Measurements from ENCODE around the gene DISP2.

Gene DISP2

DNA sequence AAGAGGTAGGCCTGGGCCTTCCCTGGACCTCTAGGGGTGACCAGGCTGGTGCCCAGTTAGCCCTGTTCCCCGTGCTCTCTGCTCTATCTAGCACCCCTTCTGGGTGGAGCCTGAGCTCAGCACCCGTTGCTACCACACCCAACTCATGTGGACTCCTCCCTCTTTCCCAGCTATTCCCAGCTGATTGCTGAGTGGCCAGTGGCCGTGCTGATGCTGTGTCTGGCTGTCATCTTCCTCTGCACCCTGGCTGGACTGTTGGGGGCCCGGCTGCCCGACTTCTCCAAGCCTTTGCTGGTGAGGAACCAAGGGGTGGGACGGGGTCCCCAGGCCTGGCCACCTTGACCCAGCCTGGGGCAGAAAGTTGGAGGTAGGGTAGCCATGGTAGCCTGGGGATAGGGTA lies 6.2 kb downstream of the DISP2 start:
- DNase-seq (ENCODE audit: low spot score): no peak
- peak overlapping the region; percentile 3; the same call in 1 of the 2 replicates for H3K27ac ChIP-seq
- CTCF ChIA-PET: interaction anchor here (0.6 to 5.9 kb wide), 3 partner anchors 23 to 89 kb away, joined by 4 to 112 read pairs (median 5); partner anchors contain the start of gene CCDC9B
- POLR2A ChIA-PET (ENCODE audit: low non-redundant PET): no interaction called here
- TF ChIP-seq, protein P1, sequence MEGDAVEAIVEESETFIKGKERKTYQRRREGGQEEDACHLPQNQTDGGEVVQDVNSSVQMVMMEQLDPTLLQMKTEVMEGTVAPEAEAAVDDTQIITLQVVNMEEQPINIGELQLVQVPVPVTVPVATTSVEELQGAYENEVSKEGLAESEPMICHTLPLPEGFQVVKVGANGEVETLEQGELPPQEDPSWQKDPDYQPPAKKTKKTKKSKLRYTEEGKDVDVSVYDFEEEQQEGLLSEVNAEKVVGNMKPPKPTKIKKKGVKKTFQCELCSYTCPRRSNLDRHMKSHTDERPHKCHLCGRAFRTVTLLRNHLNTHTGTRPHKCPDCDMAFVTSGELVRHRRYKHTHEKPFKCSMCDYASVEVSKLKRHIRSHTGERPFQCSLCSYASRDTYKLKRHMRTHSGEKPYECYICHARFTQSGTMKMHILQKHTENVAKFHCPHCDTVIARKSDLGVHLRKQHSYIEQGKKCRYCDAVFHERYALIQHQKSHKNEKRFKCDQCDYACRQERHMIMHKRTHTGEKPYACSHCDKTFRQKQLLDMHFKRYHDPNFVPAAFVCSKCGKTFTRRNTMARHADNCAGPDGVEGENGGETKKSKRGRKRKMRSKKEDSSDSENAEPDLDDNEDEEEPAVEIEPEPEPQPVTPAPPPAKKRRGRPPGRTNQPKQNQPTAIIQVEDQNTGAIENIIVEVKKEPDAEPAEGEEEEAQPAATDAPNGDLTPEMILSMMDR (conservative IDR thresholded peaks at IDR 0.05; ENCODE audit: low read depth): no peak

DNA sequence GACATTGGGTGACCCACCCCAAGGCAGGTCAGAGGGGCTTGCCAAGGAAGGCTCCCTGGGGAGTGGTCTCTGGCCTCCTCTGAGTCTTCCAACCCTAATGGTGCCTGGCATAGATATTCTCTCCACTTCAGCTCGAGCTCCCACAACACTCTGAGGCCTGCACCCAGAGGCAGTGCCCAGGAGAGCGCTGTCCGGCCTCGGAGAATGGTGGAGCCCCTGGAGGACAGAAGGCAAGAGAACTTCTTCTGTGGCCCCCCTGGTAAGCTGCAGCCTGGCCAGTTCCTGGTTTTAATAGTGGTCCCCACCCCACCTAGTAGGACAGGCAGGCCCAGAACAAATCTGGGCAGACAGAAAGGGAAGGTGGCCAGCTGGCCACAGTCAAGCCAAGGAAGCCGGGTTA lies 7.0 kb downstream of the DISP2 start:
- POLR2A ChIA-PET (ENCODE audit: low non-redundant PET): no interaction called here

DNA sequence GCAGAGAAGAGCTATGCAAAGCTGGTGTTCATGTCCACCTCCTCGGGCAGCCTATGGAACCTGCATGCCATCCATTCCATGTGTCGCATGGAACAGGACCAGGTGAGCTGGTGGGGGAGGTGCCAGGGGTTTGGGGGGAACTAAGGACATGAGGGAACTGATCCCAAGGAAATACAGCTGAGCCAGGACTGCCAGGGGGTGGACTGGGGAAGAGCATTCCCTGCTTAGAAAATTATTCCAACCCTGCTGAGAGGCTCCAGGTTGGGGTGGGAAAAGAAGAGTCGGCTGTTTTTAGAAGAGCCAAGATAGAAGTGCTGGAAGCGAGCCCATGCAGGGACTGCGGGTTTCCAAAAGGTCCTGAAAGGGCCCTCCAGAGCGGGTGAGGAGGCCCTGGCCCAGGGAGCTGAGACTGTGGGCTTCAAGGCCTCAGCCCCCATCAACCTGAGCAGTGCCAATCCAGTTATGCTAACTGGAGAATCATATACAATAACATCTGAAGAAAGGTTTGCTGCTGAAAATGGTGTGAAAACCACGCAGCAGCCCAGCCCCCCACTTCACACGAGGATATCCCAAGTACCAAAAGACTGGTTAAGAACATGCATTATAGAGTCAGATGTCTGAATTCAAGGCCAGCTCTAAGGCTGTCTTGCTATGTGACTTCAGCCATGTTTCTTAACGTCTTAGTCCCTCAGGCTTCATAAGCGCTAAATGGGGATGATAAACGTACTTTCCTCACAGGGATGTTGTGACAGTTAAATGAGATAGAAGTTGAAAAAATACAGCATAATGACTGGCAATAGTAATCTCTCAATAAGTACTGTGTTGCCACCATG lies 7.8 kb downstream of the DISP2 start:
- ChIA-PET POLR2A (ENCODE audit: low non-redundant PET) (no interaction called here), CTCF (interaction anchor here (0.6 to 5.9 kb wide), 5 partner anchors 25 to 175 kb away, joined by 3 to 112 read pairs (median 9); partner anchors contain the start of gene CCDC9B)
- TF ChIP-seq, protein P1 (conservative IDR thresholded peaks at IDR 0.05; ENCODE audit: low read depth): no peak
- H3K27ac ChIP-seq: no peak overlapping the region
- no peak for DNase-seq (ENCODE audit: low spot score)

More for the DNA sequence above, 7.0 kb downstream of the DISP2 start:
- TF ChIP-seq, protein P1 (conservative IDR thresholded peaks at IDR 0.05; ENCODE audit: low read depth): no peak
- CTCF ChIA-PET: interaction anchor here (0.6 to 5.9 kb wide), 3 partner anchors 24 to 175 kb away, joined by 3 to 112 read pairs (median 3); partner anchors contain the start of gene CCDC9B
- H3K27ac ChIP-seq: peak overlapping the region; percentile 3; the same call in 1 of the 2 replicates
- DNase-seq (ENCODE audit: low spot score): no peak

DNA sequence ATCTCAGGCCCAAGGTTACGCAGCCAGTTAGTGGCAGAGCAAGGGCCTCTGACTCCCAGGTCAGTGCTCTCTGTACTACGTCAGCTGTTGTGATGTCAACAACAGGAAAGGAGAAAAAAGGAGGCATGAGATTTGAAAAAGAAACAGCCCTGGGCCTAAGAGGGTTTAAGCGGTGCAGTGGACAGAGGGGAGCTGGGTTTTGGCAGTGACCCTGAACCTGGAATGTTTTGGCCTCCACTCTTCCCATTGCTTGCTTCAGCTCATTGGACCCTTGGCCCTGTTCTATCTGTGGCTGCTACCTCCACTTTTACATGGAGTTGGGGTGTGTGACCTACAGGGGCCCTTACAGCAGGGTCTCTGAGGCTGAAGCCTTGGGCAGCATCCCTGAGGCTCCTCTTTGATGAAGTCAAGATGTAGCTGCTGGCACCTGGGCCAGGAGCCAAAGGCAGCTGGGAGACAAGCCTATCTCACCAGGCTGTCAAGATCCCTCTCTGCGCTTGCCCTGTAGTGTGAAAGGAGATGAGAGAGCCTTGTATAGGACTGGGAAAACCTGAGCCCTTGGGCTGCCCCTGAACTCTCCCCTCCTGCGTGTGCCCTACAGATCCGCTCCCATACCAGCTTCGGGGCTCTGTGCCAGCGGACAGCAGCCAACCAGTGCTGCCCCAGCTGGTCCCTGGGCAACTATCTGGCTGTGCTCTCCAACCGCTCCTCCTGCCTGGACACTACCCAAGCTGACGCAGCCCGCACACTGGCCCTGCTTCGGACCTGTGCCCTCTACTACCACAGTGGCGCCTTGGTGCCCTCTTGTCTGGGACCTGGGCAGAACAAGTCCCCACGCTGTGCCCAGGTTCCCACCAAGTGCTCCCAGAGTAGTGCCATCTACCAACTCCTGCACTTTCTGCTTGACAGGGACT lies 8.7 kb downstream of the DISP2 start:
- POLR2A ChIA-PET (ENCODE audit: low non-redundant PET): no interaction called here
- DNase-seq (ENCODE audit: low spot score): no peak
- TF ChIP-seq, protein P1 (conservative IDR thresholded peaks at IDR 0.05; ENCODE audit: low read depth): no peak
- CTCF ChIA-PET: interaction anchor here (0.6 to 5.9 kb wide), 13 partner anchors 9 to 94 kb away, joined by 3 to 112 read pairs (median 5); partner anchors contain the start of genes CCDC9B, DISP2 and KNSTRN
- peak overlapping the region; percentile 2; the same call in 1 of the 2 replicates for H3K27ac ChIP-seq

DNA sequence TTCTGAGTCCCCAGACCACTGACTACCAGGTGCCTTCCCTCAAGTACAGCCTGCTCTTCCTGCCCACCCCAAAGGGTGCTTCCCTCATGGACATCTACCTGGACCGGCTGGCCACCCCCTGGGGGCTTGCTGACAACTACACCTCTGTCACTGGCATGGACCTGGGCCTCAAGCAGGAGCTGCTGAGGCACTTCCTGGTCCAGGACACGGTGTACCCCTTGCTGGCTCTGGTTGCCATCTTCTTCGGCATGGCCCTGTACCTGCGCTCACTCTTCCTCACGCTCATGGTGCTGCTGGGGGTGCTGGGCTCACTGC lies 9.3 kb downstream of the DISP2 start:
- peak overlapping the region; percentile 40 for H3K27ac ChIP-seq
- ChIA-PET POLR2A (ENCODE audit: low non-redundant PET) (no interaction called here), CTCF (interaction anchor here (0.6 to 5.9 kb wide), 26 partner anchors 10 to 156 kb away, joined by 3 to 112 read pairs (median 4); partner anchors contain the start of genes CCDC9B, DISP2 and KNSTRN)
- no peak for DNase-seq (ENCODE audit: low spot score)
- TF ChIP-seq, protein P1 (conservative IDR thresholded peaks at IDR 0.05; ENCODE audit: low read depth): no peak
